GM13977 (cell line): ENCODE data around the gene ICAM5.
"Not testable (repeated sequence)": the region's sequence is repeated elsewhere in the genome, so short reads cannot be mapped to it uniquely, and the experiment has no call there.

ENCODE experiments used
- DNase-seq: peaks from one replicate; pipeline ENCODE4 v3.0.0; 2012; ENCODE audit warnings: low spot score
- in situ Hi-C: fragments of 300-500 bp; cut with MboI; formaldehyde crosslinking; loops from one replicate; pipeline ENCODE4 v1.12.0; 2022; ENCODE audit warnings: low sequenced_read_pairs, low pct_unique_long_range_greater_than_20kb, mixed read lengths, inconsistent platforms; ENCODE audit not compliant: unreplicated experiment
- TF ChIP-seq, protein P1 (sequence below): IDR thresholded peaks from 2 replicates; pipeline ENCODE4 v1.5.1; 2012; ENCODE audit warnings: mild to moderate bottlenecking, control low read depth; ENCODE audit not compliant: insufficient read depth; ENCODE audit errors: extremely low read depth, missing control alignments

ICAM5 gene

DNA sequence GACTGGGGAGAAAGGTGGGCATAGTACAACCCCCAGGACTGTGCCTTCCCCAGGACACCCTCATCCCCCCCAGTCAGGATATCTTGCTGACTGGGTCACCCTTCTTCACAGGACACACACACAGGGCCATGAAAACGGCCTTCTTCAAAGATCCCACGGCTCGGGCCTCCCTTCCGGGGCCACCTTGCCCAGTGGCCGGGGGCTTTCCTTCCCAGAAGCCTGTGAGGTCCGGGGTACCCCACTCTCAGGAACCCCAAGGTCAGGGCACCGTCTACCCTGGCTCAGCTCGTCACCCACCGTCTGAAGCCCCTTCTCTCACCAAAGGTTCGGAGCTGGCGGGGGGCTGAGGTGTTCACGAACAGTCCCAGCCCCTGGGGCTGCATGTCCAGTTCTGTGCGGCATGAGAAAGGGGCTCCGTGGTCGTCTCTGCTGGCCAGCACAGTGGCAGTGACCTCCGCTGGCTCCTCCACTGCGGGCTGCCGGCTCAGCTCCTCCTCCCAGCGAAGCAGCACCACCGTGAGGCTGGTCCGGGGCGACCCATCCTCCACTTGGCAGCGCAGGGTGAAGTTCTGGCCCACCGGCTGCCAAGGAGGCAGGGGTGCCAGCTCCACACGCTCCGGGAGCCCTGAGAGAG, 45.7 kb downstream of the ICAM5 start:
- TF ChIP-seq, protein P1, sequence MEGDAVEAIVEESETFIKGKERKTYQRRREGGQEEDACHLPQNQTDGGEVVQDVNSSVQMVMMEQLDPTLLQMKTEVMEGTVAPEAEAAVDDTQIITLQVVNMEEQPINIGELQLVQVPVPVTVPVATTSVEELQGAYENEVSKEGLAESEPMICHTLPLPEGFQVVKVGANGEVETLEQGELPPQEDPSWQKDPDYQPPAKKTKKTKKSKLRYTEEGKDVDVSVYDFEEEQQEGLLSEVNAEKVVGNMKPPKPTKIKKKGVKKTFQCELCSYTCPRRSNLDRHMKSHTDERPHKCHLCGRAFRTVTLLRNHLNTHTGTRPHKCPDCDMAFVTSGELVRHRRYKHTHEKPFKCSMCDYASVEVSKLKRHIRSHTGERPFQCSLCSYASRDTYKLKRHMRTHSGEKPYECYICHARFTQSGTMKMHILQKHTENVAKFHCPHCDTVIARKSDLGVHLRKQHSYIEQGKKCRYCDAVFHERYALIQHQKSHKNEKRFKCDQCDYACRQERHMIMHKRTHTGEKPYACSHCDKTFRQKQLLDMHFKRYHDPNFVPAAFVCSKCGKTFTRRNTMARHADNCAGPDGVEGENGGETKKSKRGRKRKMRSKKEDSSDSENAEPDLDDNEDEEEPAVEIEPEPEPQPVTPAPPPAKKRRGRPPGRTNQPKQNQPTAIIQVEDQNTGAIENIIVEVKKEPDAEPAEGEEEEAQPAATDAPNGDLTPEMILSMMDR, result no peak
- in situ Hi-C loops, result no loop called here
- DNase-seq, result no peak

DNA sequence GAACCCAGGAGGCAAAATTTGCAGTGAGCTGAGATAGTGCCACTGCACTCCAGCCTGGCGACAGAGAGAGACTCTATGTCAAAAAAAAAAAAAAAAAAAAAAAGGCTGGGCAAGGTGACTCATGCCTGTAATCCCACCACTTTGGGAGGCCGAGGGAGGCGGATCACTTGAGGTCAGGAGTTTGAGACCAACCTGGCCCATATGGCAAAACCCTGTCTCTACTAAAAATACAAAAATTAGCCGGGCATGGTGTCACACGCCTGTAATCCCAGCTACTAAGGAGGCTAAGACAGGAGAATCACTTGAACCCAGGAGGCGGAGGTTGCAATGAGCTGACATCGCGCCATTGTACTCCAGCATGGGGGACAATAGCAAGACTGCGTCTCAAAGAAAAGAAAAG, 47.0 kb downstream of the ICAM5 start:
- DNase-seq, in situ Hi-C loops: not testable (repeated sequence)

DNA sequence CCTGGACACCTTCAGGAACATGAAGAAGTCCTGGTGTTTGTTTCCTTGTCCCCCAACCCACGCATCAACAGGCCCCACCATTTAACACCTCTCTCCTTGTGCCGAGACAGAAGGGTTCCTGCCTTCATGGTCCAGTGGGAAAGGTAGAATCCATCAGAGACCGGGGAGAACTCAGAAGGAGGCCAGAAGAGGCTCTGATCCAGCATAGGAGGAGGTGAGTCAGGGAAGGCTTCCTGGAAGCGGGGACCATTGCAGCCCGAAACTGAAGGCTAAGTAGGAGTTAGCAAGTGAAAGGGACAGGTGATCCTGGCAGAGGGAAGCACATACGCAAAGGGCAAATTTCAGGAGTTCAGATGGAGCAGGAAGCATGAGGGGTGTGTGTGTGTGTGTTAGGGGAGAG, 49.2 kb downstream of the ICAM5 start:
- TF ChIP-seq, protein P1, result no peak
- in situ Hi-C loops, result no loop called here
- DNase-seq, result no peak

DNA sequence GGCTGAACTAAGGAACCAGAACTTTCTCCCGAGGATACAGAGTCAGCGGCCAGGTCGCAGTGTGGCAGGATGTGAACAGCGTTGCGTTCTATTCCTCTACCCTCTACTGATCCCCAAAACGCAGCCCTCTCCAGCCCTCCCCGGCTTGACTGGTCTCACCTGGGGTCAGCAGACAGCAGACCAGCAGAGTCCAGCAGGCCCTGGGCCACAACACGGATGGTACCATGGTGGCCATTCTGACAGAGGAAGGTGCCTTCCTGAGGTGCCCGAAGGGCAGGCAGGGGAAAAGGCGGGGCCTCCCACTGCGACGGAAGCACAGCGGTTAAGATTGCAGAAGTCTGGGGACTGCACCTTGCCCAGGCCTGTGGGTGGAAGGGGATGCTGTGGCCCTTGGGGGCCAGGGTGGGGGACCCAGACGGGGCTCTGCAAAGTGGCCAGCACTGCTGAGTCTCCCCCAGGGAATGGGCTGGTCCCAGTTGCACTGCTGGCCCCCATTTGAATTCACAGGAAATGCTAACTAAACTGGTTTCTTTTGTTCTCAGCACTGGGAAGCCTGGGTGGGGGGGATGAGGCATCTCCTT, 49.7 kb downstream of the ICAM5 start, which contains the start of gene ICAM3:
TSS of gene ICAM3 (minus strand) at position 245 of the 581 bp plus-strand sequence. CDS start at position 235, 10 bp downstream.
- TF ChIP-seq, protein P1, result no peak
- in situ Hi-C loops, result no loop called here
- DNase-seq, result peak; percentile 68

DNA sequence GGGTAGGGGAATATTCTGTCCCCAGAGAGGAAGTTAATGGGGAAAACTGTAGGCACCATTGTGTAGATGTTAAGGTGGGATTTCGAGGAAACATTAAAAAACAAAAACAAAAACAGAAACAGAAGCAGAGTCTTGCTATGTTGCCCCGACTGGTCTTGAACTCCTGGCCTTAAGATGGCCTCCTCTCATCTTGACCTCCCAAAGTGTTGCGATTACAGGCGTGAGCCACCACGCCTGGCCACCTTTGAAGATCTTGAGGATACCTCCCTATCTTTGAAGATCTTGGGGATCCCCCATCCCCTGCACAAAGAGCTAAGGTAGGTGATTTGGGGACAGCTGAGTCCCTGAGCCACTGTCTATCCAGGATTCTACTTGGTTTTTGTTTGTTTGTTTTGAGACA, 50.2 kb downstream of the ICAM5 start:
- no peak for DNase-seq
- in situ Hi-C loops, result no loop called here
- TF ChIP-seq, protein P1, result no peak

DNA sequence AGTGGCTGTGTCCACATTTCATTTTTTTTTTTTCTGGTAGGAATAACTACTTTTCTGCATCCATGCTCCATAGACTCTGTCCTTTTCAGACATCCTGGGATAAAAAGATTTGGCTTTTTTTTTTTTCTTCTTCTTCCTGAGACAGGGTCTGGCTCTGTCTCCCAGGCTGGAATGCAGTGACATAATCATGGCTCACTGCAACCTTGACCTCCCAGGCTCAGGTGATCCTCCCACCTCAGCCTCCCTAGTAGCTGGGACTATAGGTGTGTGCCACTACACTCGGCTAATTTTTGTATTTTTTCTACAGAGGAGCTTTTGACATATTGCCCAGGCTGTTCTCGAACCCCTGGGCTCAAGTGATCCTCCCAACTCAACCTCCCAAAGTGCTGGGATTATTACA, 53.7 kb downstream of the ICAM5 start:
- in situ Hi-C loops, result no loop called here
- TF ChIP-seq, protein P1, result no peak
- no peak for DNase-seq

DNA sequence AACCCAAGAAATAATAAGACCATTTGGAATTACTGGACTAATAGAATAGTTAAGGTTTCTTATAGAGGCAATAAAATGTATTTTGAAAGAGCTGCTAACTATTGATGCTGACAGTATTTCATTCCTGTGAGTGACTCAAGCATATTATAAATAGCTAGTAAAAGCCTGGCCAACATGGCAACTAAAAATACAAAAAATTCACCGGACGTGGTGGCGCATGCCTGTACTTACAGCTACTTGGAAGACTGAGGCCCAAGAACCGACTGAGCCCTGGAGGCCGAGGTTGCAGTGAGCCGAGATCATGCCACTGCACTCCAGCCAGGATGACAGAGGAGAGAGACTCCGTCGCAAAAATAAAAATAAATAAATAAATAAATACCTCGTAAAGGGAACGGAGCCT, 55.0 kb downstream of the ICAM5 start:
- in situ Hi-C loops, result no loop called here
- DNase-seq, result no peak

More for the DNA sequence above, 55.0 kb downstream of the ICAM5 start:
- TF ChIP-seq, protein P1, result no peak
